Stimulated activated CD8-positive, alpha-beta memory T cell treated with anti-CD3 and anti-CD28 coated beads, Interleukin-15, amount 100 ng/mL, for 1 hour (primary cell): ENCODE measurements around the gene PHLDB3.
"Not testable (repeated sequence)": the region's sequence is repeated elsewhere in the genome, so short reads cannot be mapped to it uniquely, and the experiment has no call there.

Experiments
- DNase-seq: peaks from one replicate; pipeline ENCODE4 v3.0.0-alpha.2; 2020; ENCODE audit warnings: low read depth

The PHLDB3 gene

DNA sequence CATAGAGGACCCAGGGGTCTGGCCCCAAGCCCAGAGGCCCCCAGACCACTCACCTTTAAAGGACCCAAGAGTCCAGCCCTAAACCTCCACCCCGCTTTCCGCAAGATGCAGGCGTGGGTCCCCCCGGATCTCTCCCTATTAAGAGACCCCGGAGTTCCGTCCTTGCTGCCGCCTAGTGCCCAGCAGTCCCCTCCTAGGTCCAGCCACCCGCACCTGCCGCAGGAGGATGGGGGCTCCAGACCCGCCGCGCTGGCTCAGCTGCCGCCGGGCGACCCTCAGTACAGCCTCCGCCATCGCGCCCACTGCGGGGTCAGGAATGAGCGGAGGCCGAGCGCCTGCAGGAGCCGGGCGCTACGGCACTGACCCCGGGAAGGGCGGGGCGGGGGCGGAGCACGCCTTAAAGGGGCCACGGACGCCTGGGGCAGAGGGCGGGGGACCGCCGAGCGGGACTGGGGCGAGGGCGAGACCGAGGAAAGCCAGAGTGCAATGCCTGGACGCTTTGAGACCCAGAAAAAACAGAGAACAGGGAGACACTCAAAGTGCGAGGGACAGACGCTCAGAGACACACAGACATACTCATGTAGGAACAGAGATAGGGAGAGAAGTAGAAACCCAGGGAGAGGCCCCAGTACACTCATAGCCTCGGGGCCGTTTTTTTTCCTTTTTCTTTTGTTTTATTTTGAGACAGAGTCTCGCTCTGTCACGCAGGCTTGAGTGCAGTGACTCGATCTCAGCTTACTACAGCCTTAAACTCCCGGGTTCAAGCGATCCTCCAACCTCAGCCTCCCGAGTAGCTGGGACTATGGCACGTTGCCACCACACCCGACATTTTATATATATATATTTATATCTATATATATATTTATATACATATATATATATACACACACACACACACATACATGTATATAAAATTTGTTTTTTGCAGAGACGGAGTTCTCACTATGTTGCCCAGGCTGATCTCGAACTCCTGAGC is 22.6 kb upstream of the PHLDB3 start, which contains the start of gene ETHE1:
TSS of gene ETHE1 (minus strand) at position 318 of the 976 bp plus-strand sequence. CDS start at position 294, 24 bp downstream.
- peak; percentile 52 for DNase-seq

GRCh38 chr19:43525836-43526771 is 21.6 kb upstream of the PHLDB3 start:
- DNase-seq, result no peak

- no peak for DNase-seq
These were observed 20.6 kb upstream of the PHLDB3 start for GRCh38 chr19:43524922-43525835.

- not testable (repeated sequence) for DNase-seq
These were observed 19.1 kb upstream of the PHLDB3 start for GRCh38 chr19:43523696-43524095.

- no peak for DNase-seq
These were observed 18.4 kb upstream of the PHLDB3 start for GRCh38 chr19:43522929-43523328.

DNA sequence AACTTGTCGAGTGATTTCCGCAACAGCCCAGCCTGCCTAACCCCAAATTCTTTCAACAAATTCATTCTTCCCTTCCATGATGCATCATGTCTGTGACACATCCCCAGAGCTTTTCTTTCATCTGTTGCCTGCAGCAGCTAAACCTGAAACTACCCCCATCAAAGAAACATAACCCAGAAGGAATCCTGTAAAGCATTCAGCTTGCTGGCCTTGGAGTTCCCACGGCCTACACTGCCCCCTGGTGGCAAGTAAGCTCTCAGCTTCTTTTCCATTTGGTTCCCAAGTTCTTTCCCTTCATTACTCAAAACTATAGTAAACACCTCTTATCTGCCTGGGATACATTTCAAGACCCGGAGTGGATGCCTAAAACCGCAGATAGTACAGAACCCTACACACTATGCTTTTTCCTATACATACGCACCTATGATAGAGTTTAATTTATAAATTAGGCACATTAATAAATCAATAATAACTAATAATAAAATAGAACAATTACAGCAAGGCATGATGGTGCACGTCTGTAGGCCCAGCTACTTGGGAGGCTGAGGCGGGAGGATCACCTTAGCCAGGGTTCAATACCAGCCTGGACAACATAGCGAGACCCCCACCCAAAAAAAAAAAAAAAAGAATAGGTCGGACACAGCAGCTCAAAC is 15.0 kb upstream of the PHLDB3 start:
- peak; percentile 71 for DNase-seq

- DNase-seq, result no peak
These were observed 13.5 kb upstream of the PHLDB3 start for GRCh38 chr19:43518051-43518450.

- DNase-seq, result not testable (repeated sequence)
These were observed 7.9 kb upstream of the PHLDB3 start for GRCh38 chr19:43512399-43512798.

- no peak for DNase-seq
These were observed 6.8 kb upstream of the PHLDB3 start for GRCh38 chr19:43511324-43511723.

- DNase-seq, result no peak
These were observed 6.2 kb upstream of the PHLDB3 start for GRCh38 chr19:43510713-43511112.

DNA sequence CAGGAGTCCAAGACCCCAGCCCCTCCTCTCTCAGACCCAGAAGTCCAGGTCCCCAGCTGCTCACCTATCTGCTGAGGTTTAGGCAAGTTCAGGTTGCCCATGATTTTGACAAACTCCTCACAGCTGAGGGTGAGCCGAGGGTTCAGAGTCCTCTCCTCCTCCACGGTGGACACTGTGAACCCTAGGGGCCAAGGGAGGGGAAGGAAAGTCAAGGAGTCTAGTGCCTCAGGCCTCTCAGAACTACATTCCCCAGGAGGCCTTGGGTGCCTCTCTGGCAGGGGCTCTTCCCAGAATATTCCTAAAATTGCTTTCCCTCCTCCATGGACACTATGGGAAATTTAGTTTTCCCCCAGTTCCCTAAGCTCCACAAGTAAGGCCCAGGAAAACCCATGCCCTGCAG is 3.3 kb upstream of the PHLDB3 start:
- DNase-seq, result no peak

DNA sequence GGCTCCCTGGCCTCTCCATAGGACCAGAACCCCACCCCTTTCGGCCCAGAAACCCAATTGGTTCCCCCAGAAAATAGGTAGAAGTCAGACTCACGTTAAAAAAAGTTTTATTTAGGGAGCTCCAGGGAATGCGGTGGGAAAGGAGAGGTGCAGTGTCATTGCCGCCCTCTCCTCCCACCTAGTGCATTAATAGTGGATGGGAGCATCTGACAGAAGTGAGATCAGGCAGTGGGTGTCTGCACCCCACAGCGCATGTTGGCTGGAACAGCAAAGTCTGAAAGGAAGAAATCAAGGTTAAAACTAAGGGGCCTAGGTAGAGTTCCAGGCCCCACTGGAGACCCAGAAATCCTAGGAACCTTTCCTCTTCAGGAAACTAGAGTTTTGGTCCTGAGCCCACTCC is 2.1 kb upstream of the PHLDB3 start:
- no peak for DNase-seq

- no peak for DNase-seq
These were observed 1.4 kb upstream of the PHLDB3 start for GRCh38 chr19:43505941-43506340.

DNA sequence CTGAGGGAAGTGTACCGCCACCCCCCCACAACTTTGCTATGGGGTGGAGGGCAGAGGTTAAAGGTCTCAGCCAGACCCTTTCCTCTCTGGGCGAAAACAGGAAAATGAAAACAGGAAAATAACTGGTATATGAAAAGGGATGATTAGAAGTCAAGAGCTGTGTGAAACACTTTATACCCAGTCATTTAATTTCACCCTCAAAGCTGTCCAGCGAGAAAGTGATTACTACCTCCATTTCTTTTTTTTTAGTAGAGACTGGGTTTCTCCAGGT is 575 bp upstream of the PHLDB3 start:
- DNase-seq, result no peak

DNA sequence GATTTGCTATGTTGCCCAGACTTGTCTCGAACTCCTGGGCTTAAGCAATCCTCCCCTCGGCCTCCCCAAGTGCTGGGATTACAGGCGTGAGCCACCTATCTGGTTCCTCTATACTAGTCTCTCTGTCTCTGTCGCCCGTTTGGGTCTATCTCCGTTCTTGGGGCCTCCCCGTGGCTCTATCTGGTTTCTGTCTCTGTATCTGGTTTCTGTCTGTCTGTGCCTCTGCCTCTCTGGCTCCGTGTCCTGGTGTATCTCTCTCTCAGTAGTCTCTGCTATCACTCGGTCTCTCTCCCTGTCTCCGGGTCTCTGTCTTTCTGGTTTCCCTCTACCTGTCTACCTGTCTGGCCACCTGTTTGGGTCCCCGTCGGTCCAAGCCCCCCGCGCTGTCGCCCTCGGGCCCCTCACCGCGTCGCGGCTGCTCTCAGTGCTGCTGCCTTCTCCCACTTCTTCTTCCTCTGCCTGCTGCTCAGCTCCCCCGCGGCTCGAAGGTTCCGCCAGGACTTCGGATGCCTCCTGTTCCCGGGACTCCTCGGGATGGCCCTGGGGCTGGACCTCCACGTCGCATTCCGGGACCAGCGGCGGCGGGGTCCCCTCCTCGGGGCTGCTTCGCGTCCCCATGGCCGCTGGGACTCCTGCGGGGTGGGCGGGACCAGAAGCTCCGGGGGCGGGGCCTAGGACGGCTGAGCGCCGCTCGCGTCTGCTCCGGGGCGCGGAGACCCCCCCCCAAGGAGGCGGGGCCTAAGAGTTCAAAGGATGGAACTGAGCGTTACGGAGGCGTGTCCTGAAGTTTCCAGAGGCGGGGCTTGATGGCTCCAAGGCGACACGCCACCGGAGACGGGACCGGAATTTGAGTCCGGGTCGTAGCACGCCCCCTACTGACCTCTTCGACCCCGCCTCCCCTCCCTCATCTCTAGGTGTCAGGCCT is 783 bp downstream of the PHLDB3 start:
- peak; percentile 99 for DNase-seq

GRCh38 chr19:43502419-43502976 is 2.0 kb downstream of the PHLDB3 start:
- DNase-seq, result no peak

GRCh38 chr19:43501661-43502418 is 2.7 kb downstream of the PHLDB3 start:
- DNase-seq, result no peak

DNA sequence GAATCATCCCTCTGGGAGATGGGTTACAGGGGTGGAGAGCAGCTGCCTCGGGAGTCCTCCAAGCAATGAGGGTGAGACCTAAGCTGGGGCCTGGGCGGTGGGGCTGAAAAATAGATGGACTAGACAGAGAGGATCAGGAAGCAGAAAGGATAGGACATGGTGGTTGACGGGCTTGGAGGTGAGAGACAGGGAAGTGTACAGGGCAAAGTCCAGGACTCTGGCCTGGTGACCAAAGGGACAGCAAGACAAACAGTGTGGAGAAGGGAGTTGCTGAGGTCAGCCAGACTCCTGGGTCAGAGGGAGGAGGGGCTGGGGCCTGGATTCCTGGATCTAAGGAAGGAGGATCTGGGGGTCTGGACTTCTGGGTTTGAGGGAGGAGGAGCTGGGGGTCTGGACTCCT is 5.5 kb downstream of the PHLDB3 start:
- DNase-seq, result no peak

GRCh38 chr19:43498233-43498842 is 6.2 kb downstream of the PHLDB3 start:
- DNase-seq, result no peak
